Measurements from ENCODE around the gene SLC25A45.
A peak's percentile ranks its signal among the peaks of the same experiment; 100 is the strongest.

The SLC25A45 gene

DNA sequence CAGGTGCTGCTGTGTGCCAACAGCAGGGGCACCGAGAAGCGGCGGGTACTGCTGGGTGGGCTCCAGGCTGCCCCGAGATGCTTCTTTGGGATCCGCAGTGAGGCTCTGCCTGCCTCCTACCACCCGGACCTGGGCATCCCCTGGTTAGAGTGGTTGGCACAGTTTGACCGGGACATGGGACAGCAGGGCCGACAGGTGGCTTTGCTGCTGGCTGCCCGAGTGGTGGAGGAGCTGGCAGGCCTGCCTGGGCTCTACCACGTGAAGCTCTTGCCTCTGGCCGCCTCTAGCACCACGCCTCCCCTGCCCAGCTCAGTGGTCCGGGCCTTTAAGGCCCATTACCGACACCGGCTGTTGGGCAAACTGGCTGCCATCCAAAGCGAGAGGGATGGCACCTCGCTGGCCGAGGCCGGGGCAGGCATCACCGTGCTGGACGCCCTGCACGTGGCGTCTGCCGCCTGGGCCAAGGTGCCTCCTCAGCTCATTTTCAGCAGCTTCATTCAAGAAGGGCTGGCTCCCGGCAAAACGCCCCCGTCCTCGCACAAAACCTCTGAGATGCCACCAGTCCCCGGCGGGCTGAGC is 26.0 kb downstream of the SLC25A45 start:
- TF ChIP-seq OSR1 (CRISPR knock-in tag; IDR thresholded peaks at IDR 0.05), result no peak
- TF ChIP-seq ZFP30 (CRISPR knock-in tag; IDR thresholded peaks at IDR 0.05), result no peak
- TF ChIP-seq ZNF565 (CRISPR knock-in tag; conservative IDR thresholded peaks at IDR 0.05; ENCODE audit: low read depth), result no peak
- no peak for TF ChIP-seq SNAI2 (CRISPR knock-in tag; IDR thresholded peaks at IDR 0.05)
- TF ChIP-seq TCF4 (CRISPR knock-in tag; IDR thresholded peaks at IDR 0.05; ENCODE audit: borderline replicate concordance), result no peak
- no peak for TF ChIP-seq TOX (CRISPR knock-in tag; IDR thresholded peaks at IDR 0.05; ENCODE audit: borderline replicate concordance)
- TF ChIP-seq, protein P1, sequence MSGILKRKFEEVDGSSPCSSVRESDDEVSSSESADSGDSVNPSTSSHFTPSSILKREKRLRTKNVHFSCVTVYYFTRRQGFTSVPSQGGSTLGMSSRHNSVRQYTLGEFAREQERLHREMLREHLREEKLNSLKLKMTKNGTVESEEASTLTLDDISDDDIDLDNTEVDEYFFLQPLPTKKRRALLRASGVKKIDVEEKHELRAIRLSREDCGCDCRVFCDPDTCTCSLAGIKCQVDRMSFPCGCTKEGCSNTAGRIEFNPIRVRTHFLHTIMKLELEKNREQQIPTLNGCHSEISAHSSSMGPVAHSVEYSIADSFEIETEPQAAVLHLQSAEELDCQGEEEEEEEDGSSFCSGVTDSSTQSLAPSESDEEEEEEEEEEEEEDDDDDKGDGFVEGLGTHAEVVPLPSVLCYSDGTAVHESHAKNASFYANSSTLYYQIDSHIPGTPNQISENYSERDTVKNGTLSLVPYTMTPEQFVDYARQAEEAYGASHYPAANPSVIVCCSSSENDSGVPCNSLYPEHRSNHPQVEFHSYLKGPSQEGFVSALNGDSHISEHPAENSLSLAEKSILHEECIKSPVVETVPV (CRISPR knock-in tag; IDR thresholded peaks at IDR 0.05), result no peak
- TF ChIP-seq, protein P2, sequence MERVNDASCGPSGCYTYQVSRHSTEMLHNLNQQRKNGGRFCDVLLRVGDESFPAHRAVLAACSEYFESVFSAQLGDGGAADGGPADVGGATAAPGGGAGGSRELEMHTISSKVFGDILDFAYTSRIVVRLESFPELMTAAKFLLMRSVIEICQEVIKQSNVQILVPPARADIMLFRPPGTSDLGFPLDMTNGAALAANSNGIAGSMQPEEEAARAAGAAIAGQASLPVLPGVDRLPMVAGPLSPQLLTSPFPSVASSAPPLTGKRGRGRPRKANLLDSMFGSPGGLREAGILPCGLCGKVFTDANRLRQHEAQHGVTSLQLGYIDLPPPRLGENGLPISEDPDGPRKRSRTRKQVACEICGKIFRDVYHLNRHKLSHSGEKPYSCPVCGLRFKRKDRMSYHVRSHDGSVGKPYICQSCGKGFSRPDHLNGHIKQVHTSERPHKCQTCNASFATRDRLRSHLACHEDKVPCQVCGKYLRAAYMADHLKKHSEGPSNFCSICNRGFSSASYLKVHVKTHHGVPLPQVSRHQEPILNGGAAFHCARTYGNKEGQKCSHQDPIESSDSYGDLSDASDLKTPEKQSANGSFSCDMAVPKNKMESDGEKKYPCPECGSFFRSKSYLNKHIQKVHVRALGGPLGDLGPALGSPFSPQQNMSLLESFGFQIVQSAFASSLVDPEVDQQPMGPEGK (CRISPR knock-in tag; IDR thresholded peaks at IDR 0.05; ENCODE audit: borderline replicate concordance), result no peak
- ATAC-seq, result no peak

DNA sequence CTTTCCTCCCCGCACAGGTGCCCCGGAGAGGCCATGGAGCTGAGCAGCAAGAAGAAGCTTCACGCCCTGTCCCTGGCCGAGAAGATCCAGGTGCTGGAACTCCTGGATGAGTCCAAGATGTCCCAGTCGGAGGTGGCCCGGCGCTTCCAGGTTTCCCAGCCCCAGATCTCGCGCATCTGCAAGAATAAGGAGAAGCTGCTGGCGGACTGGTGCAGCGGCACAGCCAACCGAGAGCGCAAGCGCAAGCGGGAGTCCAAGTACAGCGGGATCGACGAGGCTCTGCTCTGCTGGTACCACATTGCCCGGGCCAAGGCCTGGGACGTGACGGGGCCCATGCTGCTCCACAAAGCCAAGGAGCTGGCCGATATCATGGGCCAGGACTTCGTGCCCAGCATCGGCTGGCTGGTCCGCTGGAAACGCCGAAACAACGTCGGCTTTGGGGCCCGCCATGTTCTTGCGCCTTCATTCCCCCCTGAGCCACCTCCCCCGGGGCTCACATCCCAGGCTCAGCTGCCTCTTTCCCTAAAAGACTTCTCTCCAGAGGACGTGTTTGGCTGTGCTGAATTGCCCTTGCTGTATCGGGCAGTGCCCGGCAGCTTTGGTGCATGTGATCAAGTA is 26.6 kb downstream of the SLC25A45 start:
- no peak for ATAC-seq
- TF ChIP-seq, protein P2 (CRISPR knock-in tag; IDR thresholded peaks at IDR 0.05; ENCODE audit: borderline replicate concordance), result no peak

DNA sequence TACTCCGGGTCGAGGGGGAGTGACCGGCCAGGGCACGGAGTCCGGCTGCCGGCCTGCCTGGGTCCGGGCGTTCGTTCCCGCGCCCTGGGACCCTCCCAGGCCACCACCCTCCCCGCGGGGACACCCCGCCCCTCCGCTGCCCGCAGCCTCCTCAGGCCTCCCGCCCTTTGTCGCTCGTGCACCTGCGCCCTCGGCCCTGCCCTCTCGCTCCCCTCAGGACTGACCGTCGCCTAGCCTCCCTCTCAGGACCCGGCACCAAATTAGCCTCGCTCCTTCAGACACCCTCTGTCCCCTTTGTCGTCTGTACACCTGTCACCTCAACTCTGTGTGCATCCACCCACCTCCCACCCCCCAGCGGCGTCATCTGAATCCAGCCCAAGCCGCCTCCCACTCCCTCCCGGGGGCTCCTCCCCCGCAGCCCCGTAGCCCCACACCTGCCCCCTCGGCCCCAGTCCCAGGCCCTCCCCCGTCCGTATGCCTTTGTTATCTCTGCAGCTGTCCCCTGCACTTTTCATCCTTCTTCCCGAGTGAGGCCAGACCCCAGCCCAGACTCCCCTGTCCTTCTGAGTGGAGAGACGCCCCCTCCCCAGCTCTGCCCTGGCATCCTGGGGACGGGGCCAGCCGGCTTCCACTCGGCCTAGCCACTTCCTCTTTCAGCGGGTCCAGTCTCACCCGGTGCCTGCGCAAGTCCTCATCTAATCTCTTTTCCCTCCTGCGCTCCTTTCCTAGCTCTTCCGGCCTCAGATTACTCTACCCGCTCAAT is 27.3 kb downstream of the SLC25A45 start:
- TF ChIP-seq ISL1 (CRISPR knock-in tag; IDR thresholded peaks at IDR 0.05) (no peak), ZNF8 (CRISPR knock-in tag; IDR thresholded peaks at IDR 0.05) (no peak), GLIS3 (CRISPR knock-in tag; IDR thresholded peaks at IDR 0.05) (no peak), BACH2 (CRISPR knock-in tag; IDR thresholded peaks at IDR 0.05; ENCODE audit: borderline replicate concordance) (no peak), SNAI2 (CRISPR knock-in tag; IDR thresholded peaks at IDR 0.05) (no peak), ZC3H10 (CRISPR knock-in tag; IDR thresholded peaks at IDR 0.05) (no peak), TOX (CRISPR knock-in tag; IDR thresholded peaks at IDR 0.05; ENCODE audit: borderline replicate concordance) (no peak), OSR1 (CRISPR knock-in tag; IDR thresholded peaks at IDR 0.05) (no peak), TCF4 (CRISPR knock-in tag; IDR thresholded peaks at IDR 0.05; ENCODE audit: borderline replicate concordance) (no peak)
- TF ChIP-seq, protein P3, sequence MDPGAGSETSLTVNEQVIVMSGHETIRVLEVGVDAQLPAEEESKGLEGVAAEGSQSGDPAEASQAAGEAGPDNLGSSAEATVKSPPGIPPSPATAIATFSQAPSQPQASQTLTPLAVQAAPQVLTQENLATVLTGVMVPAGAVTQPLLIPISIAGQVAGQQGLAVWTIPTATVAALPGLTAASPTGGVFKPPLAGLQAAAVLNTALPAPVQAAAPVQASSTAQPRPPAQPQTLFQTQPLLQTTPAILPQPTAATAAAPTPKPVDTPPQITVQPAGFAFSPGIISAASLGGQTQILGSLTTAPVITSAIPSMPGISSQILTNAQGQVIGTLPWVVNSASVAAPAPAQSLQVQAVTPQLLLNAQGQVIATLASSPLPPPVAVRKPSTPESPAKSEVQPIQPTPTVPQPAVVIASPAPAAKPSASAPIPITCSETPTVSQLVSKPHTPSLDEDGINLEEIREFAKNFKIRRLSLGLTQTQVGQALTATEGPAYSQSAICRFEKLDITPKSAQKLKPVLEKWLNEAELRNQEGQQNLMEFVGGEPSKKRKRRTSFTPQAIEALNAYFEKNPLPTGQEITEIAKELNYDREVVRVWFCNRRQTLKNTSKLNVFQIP (CRISPR knock-in tag; IDR thresholded peaks at IDR 0.05; ENCODE audit: borderline replicate concordance, low read depth), result no peak
- ATAC-seq, result peak; percentile 12

DNA sequence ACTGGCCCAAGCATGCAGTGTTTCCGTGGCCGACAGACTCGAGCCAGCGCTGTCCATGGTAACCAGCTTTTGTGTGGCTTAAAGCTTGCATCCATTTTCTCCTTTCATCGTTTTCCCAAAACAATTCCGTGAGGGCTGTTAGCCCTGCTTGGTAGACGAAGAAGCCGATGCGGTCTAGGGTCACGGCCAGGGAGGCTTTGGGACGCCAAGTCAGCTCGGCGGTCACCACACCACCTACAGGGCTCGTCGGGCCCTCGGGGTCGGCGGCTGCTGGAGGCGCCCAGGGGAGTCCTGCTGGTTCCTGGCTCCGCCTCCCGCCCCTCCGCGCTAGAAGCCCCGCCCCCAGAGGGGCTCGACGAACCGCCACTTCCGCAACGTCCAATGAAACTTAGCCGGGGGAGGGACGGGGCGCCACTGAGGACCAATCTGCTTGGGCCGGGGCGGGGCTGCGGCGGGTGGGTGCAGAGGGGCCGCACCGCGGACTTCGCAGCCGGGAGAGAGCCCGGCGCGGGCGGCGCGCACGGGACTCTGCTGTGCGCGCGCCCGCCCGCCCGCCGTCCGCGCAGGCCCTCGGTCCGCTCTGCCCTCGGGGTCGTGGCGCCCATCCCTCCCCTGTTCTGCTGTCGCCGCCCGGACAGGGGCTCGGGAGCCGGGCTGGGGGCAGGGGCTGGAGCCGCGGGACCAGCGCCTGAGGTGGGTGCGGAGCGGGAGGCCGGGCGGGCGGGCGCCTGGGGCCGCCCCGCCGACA is 28.0 kb downstream of the SLC25A45 start, which contains the start of gene TIGD3:
Gene TIGD3 (plus strand): TSS at position 487 of the 748 bp plus-strand sequence. CDS start 1,058 bp downstream, outside the sequence.
- TF ChIP-seq, protein P4, sequence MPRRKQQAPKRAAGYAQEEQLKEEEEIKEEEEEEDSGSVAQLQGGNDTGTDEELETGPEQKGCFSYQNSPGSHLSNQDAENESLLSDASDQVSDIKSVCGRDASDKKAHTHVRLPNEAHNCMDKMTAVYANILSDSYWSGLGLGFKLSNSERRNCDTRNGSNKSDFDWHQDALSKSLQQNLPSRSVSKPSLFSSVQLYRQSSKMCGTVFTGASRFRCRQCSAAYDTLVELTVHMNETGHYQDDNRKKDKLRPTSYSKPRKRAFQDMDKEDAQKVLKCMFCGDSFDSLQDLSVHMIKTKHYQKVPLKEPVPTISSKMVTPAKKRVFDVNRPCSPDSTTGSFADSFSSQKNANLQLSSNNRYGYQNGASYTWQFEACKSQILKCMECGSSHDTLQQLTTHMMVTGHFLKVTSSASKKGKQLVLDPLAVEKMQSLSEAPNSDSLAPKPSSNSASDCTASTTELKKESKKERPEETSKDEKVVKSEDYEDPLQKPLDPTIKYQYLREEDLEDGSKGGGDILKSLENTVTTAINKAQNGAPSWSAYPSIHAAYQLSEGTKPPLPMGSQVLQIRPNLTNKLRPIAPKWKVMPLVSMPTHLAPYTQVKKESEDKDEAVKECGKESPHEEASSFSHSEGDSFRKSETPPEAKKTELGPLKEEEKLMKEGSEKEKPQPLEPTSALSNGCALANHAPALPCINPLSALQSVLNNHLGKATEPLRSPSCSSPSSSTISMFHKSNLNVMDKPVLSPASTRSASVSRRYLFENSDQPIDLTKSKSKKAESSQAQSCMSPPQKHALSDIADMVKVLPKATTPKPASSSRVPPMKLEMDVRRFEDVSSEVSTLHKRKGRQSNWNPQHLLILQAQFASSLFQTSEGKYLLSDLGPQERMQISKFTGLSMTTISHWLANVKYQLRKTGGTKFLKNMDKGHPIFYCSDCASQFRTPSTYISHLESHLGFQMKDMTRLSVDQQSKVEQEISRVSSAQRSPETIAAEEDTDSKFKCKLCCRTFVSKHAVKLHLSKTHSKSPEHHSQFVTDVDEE (CRISPR knock-in tag; IDR thresholded peaks at IDR 0.05), result no peak
- TF ChIP-seq ZNF565 (CRISPR knock-in tag; conservative IDR thresholded peaks at IDR 0.05; ENCODE audit: low read depth), result 0 out of 2 replicates have a peak, but pooled peaks have one; percentile 22
- ATAC-seq, result peak; percentile 95

Measured in SK-N-SH treated with all-trans-retinoic acid at 6 μM for 48 hours (cell line).